SJSA1 (cell line): Measurements from ENCODE around the gene SLAMF8. TPM values are rescaled to one million over a fixed set of nuclear protein-coding genes. Genes with fewer than 3 reads are reported as not detected.

ENCODE experiments used
- DNase-seq, 2 experiments: peaks; one replicate each; pipeline ENCODE4 v3.0.0-alpha.2; 2015 to 2020; ENCODE audit warnings: low spot score in 2 of 2, low read depth in 1 of 2
- H3K27ac ChIP-seq: fragments of 250-450 bp; sonication (Bioruptor Pico); 2 replicates; pipeline ENCODE4 v1.5.1; 2020; ENCODE audit warnings: mild to moderate bottlenecking, moderate library complexity
- H3K27me3 ChIP-seq: fragments of 250-450 bp; sonication (Bioruptor Pico); replicated peaks from 2 replicates; pipeline ENCODE4 v1.5.1; 2020; ENCODE audit warnings: mild to moderate bottlenecking, moderate library complexity
- H3K36me3 ChIP-seq: fragments of 250-450 bp; sonication (Bioruptor Pico); 2 replicates; pipeline ENCODE4 v1.5.1; 2020; ENCODE audit warnings: mild to moderate bottlenecking
- H3K4me1 ChIP-seq: fragments of 250-450 bp; sonication (Bioruptor Pico); replicated peaks from 2 replicates; pipeline ENCODE4 v1.6.1; 2021; ENCODE audit warnings: mild to moderate bottlenecking
- H3K4me3 ChIP-seq: fragments of 250-450 bp; sonication (Bioruptor Pico); 2 replicates; pipeline ENCODE4 v1.5.1; 2020; ENCODE audit warnings: mild to moderate bottlenecking
- H3K9me3 ChIP-seq: fragments of 250-450 bp; sonication (Bioruptor Pico); replicated peaks from 2 replicates; pipeline ENCODE4 v1.5.1; 2020; ENCODE audit warnings: mild to moderate bottlenecking
- total RNA-seq: library from RNA; depleted of rRNA; stranded (reverse); fragments of >200 nt; shearing (Covaris generic); gene quantifications from 2 replicates; pipeline ENCODE4 v1.2.3, GENCODE V29; 2014; rRNA removed

The SLAMF8 gene
- total RNA-seq, 1 experiment from 2014 or later = not detected

DNA sequence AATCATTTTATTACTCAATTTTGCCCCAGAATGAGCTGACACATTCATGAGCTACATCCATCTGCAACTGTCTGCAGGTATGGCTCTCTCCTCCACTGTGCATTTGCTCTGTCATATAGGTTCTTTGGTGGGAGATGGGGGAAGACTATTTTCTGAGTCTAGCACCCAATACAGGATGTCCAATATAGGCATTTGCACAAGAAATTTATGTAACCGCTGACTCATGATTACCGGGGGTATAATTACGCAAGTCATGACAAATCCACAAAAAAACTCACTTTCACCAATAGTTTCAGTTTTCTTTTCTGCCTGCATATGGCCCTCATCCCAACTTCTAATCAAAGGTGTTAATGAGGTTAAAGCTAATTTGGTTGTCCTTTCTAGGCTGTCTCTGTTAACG is 53.3 kb downstream of the SLAMF8 start:
- Histone ChIP-seq H3K27me3 (no peaks in the 10 kb centered on the region), H3K27ac (no peak overlapping the region)
- DNase-seq = no peak

DNA sequence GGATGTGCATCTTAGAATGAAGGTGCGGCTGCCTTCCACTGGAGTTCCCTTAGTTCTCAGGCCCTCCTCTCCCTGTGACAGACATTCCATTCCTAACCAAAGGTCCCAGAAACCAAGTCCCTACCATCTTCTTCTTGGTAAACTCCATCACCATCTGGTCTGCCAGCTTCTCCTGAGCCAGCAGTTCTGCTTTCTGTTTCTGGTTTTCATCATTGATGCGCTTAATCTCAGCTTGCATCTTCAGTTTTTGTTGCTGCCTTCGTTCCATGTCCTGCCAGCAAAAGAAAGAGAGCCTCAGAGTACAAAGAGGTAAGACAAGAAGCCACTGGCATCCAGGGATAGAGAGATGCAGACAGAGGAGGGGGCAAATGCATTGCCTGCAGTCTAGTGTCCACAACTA is 53.8 kb downstream of the SLAMF8 start:
- H3K9me3 ChIP-seq = no peaks in the 10 kb centered on the region
- DNase-seq = no peak
- H3K27me3 ChIP-seq = no peaks in the 10 kb centered on the region
- H3K4me1 ChIP-seq = peaks cover 19% of the 10 kb centered on the region
- H3K4me3 ChIP-seq = no peak overlapping the region
- H3K27ac ChIP-seq = no peak overlapping the region
- H3K36me3 ChIP-seq = no peaks in the 10 kb centered on the region

More for the DNA sequence above, 53.3 kb downstream of the SLAMF8 start:
- H3K4me1 ChIP-seq = peaks cover 19% of the 10 kb centered on the region
- no peaks in the 10 kb centered on the region for H3K9me3 ChIP-seq
- H3K36me3 ChIP-seq = no peaks in the 10 kb centered on the region
- H3K4me3 ChIP-seq = no peak overlapping the region

DNA sequence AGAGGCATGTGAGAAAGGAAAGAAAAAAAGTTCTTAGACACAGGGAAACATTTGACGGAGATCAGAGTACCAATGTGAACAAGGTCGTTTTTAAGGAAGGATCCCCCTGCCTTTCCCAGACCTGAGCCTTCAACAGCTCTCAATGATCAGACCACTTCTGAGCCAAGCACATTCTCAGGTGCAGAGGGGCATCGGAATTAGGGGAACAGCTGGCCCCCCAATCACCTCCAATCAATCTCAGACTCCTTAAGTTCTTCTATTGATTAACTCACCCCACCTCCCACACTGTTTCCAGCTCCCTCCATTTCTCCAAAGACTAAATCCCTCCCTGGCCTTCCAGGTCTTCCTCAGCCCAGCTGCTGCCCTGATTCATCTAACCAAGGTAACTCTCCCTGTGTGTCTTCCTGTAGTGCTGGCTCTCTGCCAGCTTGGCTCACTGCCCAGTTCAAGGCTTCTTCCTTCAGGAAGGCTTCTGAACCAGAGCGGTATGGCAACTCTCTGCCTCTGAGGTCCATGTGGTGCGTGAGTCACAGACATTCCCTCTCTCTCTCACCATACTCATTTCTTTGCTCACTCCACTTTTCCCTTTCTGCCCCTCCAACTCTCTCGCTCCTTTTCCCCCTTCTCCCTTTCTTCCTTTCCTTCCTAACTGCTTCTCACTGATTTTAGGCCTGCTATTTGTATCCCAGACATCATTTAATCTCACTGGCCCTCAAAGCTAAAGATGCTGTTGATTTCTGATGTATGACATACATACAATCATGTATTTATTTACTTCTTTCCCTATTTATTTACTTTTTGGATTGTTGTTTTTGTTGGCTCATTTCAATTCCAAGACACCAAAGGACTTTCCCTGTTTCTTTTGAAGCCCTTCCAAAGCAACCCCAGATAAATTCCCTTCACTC is 55.2 kb downstream of the SLAMF8 start:
- H3K4me1 ChIP-seq = peaks cover 19% of the 10 kb centered on the region

DNA sequence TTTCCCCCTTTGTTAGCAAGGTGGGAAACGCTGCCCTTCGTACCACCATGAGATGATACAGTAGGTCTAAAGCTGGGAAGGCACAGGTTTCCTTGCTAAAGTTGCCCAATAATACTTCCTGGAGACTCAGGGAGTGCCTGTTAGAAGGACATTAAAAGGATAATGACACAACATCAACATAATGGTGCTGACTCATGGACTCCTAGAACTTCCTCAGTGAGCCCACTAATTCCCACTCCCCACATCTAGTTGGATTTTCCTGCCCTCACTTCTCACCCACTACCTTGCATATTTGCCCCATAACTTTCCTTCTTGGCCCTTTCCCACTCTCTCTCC is 55.8 kb downstream of the SLAMF8 start:
- Histone ChIP-seq H3K9me3 (no peaks in the 10 kb centered on the region), H3K27me3 (no peaks in the 10 kb centered on the region), H3K4me1 (peaks cover 19% of the 10 kb centered on the region), H3K4me3 (no peak overlapping the region), H3K27ac (peak overlapping the region; percentile 32), H3K36me3 (no peaks in the 10 kb centered on the region)
- DNase-seq = no peak

More for the DNA sequence above, 55.2 kb downstream of the SLAMF8 start:
- H3K27me3 ChIP-seq = no peaks in the 10 kb centered on the region
- H3K4me3 ChIP-seq = no peak overlapping the region
- peak; percentile 82 to 95 for DNase-seq
- no peaks in the 10 kb centered on the region for H3K36me3 ChIP-seq
- H3K9me3 ChIP-seq = no peaks in the 10 kb centered on the region
- peak overlapping the region; percentile 32 for H3K27ac ChIP-seq

DNA sequence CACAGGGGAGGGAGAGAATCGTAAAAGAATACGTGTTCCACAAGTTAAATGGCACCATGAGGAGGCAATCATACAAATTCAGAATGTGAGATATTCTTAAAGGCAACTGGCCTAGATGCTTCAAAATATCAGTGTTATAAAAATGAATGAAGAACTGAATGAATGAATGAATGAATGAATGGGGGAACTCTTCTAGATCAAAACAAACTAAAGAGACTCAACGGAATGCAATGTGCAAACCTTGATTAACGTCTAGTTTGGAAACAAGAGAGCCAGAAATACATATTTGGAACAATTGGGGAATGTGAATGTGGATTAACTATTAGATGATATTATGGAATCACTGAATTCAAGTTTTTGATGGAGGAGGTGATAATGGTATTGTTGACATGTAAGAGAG is 56.5 kb downstream of the SLAMF8 start:
- Histone ChIP-seq H3K36me3 (no peaks in the 10 kb centered on the region), H3K27me3 (no peaks in the 10 kb centered on the region), H3K27ac (no peak overlapping the region), H3K9me3 (no peaks in the 10 kb centered on the region), H3K4me1 (peaks cover 19% of the 10 kb centered on the region), H3K4me3 (no peak overlapping the region)
- no peak for DNase-seq

DNA sequence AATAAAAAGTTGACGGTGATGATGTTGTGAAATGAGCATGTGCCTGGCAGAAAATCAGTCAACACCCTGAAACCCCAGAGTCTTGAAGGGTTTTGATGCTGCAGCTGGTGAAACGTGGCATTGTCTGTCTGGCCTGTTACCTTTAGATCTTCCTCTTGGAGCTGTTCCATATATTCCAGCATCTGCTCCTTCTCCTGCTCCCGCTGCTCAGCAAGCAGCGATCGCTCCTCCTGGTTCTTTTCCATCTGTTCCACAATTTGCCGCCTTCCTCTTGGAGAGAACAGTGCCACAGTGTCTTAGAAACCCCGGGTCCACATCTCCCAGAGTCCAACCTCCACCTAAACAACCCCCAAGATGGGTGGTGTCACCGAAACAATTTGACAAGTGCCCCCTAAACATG is 57.6 kb downstream of the SLAMF8 start:
- Histone ChIP-seq H3K4me1 (peaks cover 21% of the 10 kb centered on the region), H3K9me3 (no peaks in the 10 kb centered on the region), H3K27me3 (no peaks in the 10 kb centered on the region), H3K27ac (no peak overlapping the region), H3K36me3 (no peaks in the 10 kb centered on the region), H3K4me3 (no peak overlapping the region)
- no peak for DNase-seq

Other genes starting within 250 kb of the SLAMF8 start
- gene APCS, start 239.0 kb upstream of the SLAMF8 start, total RNA-seq = not detected in 2 replicates
- gene CRP, start 112.3 kb upstream of the SLAMF8 start, total RNA-seq = not detected in 2 replicates
- gene DUSP23, start 45.9 kb upstream of the SLAMF8 start, total RNA-seq = 3.2 and 8.2 TPM in 2 replicates
- not detected in 2 replicates for gene FCRL6, start 24.5 kb upstream of the SLAMF8 start, total RNA-seq
- not detected in 2 replicates for gene VSIG8, start 35.8 kb downstream of the SLAMF8 start, total RNA-seq
- 0.61 TPM in 1 of 2 replicates, not detected in the other for gene CFAP45, start 73.3 kb downstream of the SLAMF8 start, total RNA-seq
- gene TAGLN2, start 98.6 kb downstream of the SLAMF8 start, total RNA-seq = 601 and 809 TPM in 2 replicates
- gene IGSF9, start 118.7 kb downstream of the SLAMF8 start, total RNA-seq = 0.16 TPM in 1 of 2 replicates, not detected in the other
- not detected in 2 replicates for gene SLAMF9, start 127.4 kb downstream of the SLAMF8 start, total RNA-seq
- gene PIGM, start 205.1 kb downstream of the SLAMF8 start, total RNA-seq = 5.9 TPM in 2 replicates
- not detected in 2 replicates for gene KCNJ10, start 243.3 kb downstream of the SLAMF8 start, total RNA-seq